ENCODE data around the gene ITGBL1.

Gene ITGBL1

DNA sequence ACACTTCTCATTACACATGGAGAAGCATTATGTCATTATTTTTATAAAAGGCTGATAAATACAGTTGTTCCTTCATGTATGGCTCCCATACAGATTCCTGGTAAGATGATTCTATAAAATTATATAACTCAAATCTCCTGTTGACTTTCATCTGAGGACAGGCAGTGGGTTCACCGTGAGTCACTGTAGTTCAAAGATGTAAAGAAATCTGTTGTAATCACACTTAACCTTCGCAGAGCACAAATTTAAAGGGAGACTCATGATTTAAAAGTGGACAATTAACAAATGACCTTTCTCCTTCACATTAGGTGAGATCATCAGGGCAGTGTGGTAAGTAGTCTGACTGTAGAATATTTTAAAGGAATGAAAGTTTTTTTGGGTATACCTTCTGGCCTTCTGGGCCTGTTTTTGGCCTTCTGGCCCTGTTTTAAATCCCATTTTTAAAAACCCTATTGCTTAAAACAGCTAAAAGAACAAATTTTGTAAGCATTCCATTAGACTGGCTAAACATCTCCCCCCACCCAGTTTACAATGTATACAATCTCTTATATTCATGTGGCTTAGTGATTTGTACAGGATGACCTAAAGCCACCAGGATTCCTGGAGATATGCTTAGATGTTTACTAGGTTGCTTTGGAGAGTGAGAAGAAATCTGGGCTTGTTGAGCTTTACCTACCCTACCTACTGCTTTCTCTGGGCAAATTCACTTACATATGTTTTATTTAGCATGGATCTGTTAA is 171.2 kb downstream of the ITGBL1 start:
- H3K4me3 ChIP-seq (ENCODE audit: low read length): no peak overlapping the region
- H3K36me3 ChIP-seq (ENCODE audit: insufficient read depth, low read depth, low read length): no peaks in the 10 kb centered on the region
- H3K27ac ChIP-seq (ENCODE audit: low read length): no peak overlapping the region
- no peaks in the 10 kb centered on the region for H3K27me3 ChIP-seq (ENCODE audit: insufficient read depth, low read length)
- H3K4me1 ChIP-seq (ENCODE audit: insufficient read depth, low read length): peaks cover 20% of the 10 kb centered on the region; the same call in 1 of the 2 replicates
- H3K9ac ChIP-seq (ENCODE audit: low read depth, low read length): no peak overlapping the region
- H3K9me3 ChIP-seq (ENCODE audit: insufficient read depth, low read depth, low read length): no peaks in the 10 kb centered on the region

DNA sequence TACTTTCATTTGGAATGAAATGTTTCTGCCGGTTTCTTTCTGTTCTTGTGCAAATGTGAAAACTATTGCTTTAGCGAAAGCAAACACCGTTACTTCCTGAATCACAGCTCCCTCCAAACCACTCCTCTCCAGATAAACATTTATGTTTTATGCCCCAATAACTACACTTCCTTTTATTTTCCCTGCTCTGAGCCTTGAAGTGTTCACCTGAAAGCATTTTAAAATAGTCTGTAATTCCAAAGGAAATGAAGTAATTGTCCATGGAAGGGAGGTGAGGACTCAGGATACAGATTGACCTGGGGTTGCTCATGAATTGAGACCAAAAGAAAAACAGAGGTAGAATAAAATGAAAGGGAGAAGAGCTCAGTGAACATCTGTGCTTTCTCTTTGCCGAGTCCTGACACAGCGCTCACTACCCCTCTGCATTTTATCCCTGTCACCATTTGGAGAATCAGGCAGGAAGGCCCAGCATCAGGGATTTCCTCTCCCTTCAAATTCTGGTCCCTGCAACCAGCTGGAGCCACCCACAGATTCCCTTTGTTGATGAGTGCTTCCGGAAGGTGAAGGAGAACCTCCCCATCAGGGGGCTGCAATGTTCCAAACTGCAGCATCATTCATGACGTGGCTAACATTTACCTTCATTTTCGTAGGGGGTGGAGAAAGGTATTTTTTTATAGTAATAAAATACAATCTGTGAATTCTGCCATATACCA is 171.9 kb downstream of the ITGBL1 start:
- Histone ChIP-seq H3K36me3 (ENCODE audit: insufficient read depth, low read depth, low read length) (no peaks in the 10 kb centered on the region), H3K27ac (ENCODE audit: low read length) (no peak overlapping the region), H3K4me3 (ENCODE audit: low read length) (no peak overlapping the region), H3K9ac (ENCODE audit: low read depth, low read length) (no peak overlapping the region), H3K4me1 (ENCODE audit: insufficient read depth, low read length) (peaks cover 20% of the 10 kb centered on the region; the same call in 1 of the 2 replicates), H3K9me3 (ENCODE audit: insufficient read depth, low read depth, low read length) (no peaks in the 10 kb centered on the region), H3K27me3 (ENCODE audit: insufficient read depth, low read length) (no peaks in the 10 kb centered on the region)

DNA sequence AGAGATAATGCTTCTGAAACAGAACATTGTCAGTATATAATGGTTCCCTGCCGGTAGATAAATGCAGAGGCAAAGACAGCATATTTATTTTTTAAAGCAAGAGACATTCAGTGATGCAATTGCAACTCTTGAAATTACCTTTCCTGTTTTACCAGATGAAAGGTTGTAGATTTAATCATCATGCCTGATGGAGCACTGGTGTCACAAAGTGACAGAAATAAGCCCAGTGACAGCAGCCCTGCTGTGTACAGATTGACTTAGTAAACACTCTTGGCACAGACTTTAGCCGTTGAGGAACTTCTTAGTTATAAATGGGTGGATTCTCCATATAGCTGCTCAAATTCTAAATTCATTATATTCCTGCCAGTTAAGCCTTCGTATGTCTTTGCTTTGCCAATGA is 172.5 kb downstream of the ITGBL1 start:
- H3K27ac ChIP-seq (ENCODE audit: low read length): no peak overlapping the region
- H3K4me3 ChIP-seq (ENCODE audit: low read length): no peak overlapping the region

DNA sequence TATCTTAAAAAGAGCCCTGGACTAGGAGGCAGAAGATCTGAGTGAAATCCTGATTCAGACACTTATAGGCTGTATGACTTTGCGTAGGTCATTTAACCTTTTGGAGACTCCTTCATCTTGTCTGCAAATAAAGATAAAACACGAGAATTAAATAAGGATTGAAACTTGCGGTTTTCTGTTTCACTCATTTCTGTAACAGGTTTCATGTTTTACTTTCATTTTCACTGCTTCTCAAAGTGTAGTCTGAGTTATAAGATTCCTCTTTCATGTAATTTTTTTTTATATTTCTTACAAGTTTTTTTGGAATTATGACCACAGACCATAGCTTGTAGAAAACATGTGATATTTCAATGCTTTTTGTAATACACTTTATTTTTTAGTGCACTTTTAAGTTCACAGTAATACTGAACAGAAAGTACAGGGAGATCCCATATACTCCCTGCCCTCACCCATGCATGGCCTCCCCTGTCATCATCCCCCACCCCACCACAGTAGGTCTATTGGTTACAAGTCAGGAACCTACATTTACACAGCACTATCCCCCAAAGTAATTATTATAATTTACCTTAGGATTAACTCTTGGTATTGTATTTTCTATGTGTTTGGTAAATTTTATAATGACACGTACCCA is 174.6 kb downstream of the ITGBL1 start:
- no peaks in the 10 kb centered on the region for H3K27me3 ChIP-seq (ENCODE audit: insufficient read depth, low read length)
- H3K27ac ChIP-seq (ENCODE audit: low read length): no peak overlapping the region
- no peak overlapping the region for H3K4me3 ChIP-seq (ENCODE audit: low read length)
- no peak overlapping the region for H3K9ac ChIP-seq (ENCODE audit: low read depth, low read length)
- no peaks in the 10 kb centered on the region for H3K9me3 ChIP-seq (ENCODE audit: insufficient read depth, low read depth, low read length)
- no peaks in the 10 kb centered on the region for H3K36me3 ChIP-seq (ENCODE audit: insufficient read depth, low read depth, low read length)
- peaks cover 9% of the 10 kb centered on the region; the same call in 1 of the 2 replicates for H3K4me1 ChIP-seq (ENCODE audit: insufficient read depth, low read length)

More for the DNA sequence above, 172.5 kb downstream of the ITGBL1 start:
- Histone ChIP-seq H3K27me3 (ENCODE audit: insufficient read depth, low read length) (no peaks in the 10 kb centered on the region), H3K9me3 (ENCODE audit: insufficient read depth, low read depth, low read length) (no peaks in the 10 kb centered on the region), H3K4me1 (ENCODE audit: insufficient read depth, low read length) (peaks cover 20% of the 10 kb centered on the region; the same call in 1 of the 2 replicates), H3K9ac (ENCODE audit: low read depth, low read length) (no peak overlapping the region), H3K36me3 (ENCODE audit: insufficient read depth, low read depth, low read length) (no peaks in the 10 kb centered on the region)

DNA sequence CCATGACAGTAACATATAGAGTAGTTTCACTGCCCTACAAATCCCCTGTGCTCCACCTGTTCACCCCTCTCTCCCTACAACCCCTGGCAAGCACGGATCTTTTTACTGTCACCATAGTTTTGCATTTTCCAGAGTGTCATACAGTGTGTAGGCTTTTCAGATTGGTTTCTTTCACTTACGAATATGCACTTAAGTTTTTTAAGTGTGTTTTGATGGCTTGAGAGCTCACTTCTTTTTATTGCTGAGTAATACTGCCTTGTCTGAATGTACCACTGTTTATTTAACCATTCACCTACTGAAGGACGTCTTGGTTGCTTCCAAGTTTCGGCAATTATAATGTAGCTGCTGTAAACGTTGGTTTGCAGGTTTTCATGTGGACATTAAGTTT is 175.1 kb downstream of the ITGBL1 start:
- H3K27ac ChIP-seq (ENCODE audit: low read length): no peak overlapping the region
- no peak overlapping the region for H3K4me3 ChIP-seq (ENCODE audit: low read length)
- no peaks in the 10 kb centered on the region for H3K27me3 ChIP-seq (ENCODE audit: insufficient read depth, low read length)
- no peak overlapping the region for H3K9ac ChIP-seq (ENCODE audit: low read depth, low read length)
- peaks cover 9% of the 10 kb centered on the region; the same call in 1 of the 2 replicates for H3K4me1 ChIP-seq (ENCODE audit: insufficient read depth, low read length)
- no peaks in the 10 kb centered on the region for H3K36me3 ChIP-seq (ENCODE audit: insufficient read depth, low read depth, low read length)
- no peaks in the 10 kb centered on the region for H3K9me3 ChIP-seq (ENCODE audit: insufficient read depth, low read depth, low read length)

DNA sequence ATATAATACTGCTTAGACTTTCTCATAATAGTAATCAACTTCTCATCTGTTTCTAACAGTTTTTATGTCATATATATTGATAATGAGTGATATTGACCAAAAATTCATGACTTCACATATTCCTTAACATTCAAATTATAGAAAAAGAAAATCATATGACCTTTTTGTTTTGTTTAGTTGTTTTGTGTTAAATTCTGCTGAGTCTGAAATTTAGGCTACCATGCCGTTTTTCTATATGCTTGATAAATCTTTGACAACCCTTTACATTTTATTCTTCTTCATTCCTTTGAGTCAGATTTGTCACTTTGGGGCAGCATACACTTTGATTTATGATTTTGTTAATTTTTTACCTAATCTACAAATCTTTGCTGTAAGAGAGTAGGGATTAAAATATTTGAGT is 176.4 kb downstream of the ITGBL1 start:
- no peak overlapping the region for H3K9ac ChIP-seq (ENCODE audit: low read depth, low read length)
- no peaks in the 10 kb centered on the region for H3K36me3 ChIP-seq (ENCODE audit: insufficient read depth, low read depth, low read length)
- H3K27ac ChIP-seq (ENCODE audit: low read length): no peak overlapping the region
- H3K4me3 ChIP-seq (ENCODE audit: low read length): no peak overlapping the region
- no peaks in the 10 kb centered on the region for H3K27me3 ChIP-seq (ENCODE audit: insufficient read depth, low read length)
- H3K9me3 ChIP-seq (ENCODE audit: insufficient read depth, low read depth, low read length): no peaks in the 10 kb centered on the region
- peaks cover 5% of the 10 kb centered on the region; the same call in 1 of the 2 replicates for H3K4me1 ChIP-seq (ENCODE audit: insufficient read depth, low read length)

DNA sequence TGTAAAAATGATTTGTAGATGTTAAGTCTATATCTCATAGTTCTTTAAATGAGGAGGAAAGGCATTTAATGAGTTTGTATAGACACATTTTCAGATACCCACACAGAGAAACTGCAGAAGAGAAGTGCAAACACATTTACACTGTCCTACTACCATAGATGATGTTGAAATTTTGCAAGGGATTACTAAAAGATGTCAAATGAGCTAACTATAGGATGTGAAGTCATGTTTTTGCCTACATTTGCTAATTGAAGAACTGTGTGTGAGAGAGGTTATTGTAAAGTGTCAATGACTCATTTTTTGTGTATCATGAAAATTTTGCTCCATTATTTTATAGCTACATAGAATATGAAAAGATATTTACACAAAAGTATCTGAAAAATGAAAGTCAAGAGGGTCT is 178.9 kb downstream of the ITGBL1 start:
- no peak overlapping the region for H3K9ac ChIP-seq (ENCODE audit: low read depth, low read length)
- H3K4me1 ChIP-seq (ENCODE audit: insufficient read depth, low read length): no peaks in the 10 kb centered on the region
- H3K4me3 ChIP-seq (ENCODE audit: low read length): no peak overlapping the region
- H3K9me3 ChIP-seq (ENCODE audit: insufficient read depth, low read depth, low read length): no peaks in the 10 kb centered on the region
- H3K27me3 ChIP-seq (ENCODE audit: insufficient read depth, low read length): no peaks in the 10 kb centered on the region
- H3K36me3 ChIP-seq (ENCODE audit: insufficient read depth, low read depth, low read length): no peaks in the 10 kb centered on the region
- H3K27ac ChIP-seq (ENCODE audit: low read length): no peak overlapping the region

DNA sequence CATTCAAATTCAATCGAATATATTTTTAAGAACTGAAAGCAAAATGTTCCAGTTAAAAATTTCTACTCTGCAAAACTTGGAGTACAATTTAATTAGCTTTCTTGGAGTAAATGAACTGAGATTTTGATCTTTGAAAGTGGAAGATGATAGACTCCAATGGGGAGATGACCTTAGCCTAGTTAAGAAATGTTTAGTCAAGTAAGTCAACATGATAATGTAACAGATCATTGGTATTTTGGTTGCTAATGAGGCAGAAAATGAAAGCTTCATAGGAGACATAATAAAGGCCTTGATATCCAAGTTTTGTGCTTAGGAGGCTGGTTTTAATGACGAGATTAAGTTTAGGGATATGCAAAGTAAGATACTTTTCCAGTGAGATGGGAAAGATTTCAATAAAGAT is 181.7 kb downstream of the ITGBL1 start:
- Histone ChIP-seq H3K27ac (ENCODE audit: low read length) (no peak overlapping the region), H3K4me3 (ENCODE audit: low read length) (no peak overlapping the region), H3K27me3 (ENCODE audit: insufficient read depth, low read length) (no peaks in the 10 kb centered on the region), H3K36me3 (ENCODE audit: insufficient read depth, low read depth, low read length) (no peaks in the 10 kb centered on the region), H3K9ac (ENCODE audit: low read depth, low read length) (no peak overlapping the region), H3K4me1 (ENCODE audit: insufficient read depth, low read length) (no peaks in the 10 kb centered on the region), H3K9me3 (ENCODE audit: insufficient read depth, low read depth, low read length) (no peaks in the 10 kb centered on the region)

DNA sequence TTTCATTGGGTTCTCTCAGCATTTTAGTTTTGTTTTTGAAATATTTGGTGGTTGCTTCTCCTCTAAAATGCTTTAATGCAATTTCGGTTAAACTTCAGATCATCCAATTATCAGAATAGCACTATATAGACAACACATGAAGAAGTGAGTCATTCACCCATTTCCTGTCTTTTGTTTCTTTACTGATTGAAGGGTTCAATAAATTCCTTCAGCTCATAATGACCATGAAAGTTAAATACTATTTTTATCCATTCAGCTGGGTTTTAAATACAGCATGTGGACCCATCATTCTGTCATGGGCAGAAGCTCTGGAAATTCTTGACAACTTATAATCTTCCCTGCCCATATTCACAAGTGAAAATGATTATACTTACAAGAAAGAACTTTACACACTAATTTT is 187.2 kb downstream of the ITGBL1 start:
- no peak overlapping the region for H3K4me3 ChIP-seq (ENCODE audit: low read length)
- no peaks in the 10 kb centered on the region for H3K9me3 ChIP-seq (ENCODE audit: insufficient read depth, low read depth, low read length)
- no peaks in the 10 kb centered on the region for H3K36me3 ChIP-seq (ENCODE audit: insufficient read depth, low read depth, low read length)
- no peaks in the 10 kb centered on the region for H3K27me3 ChIP-seq (ENCODE audit: insufficient read depth, low read length)
- 0 out of 2 replicates have a peak, but pooled peaks cover 2% of the 10 kb centered on the region for H3K4me1 ChIP-seq (ENCODE audit: insufficient read depth, low read length)
- H3K9ac ChIP-seq (ENCODE audit: low read depth, low read length): no peak overlapping the region
- H3K27ac ChIP-seq (ENCODE audit: low read length): no peak overlapping the region

DNA sequence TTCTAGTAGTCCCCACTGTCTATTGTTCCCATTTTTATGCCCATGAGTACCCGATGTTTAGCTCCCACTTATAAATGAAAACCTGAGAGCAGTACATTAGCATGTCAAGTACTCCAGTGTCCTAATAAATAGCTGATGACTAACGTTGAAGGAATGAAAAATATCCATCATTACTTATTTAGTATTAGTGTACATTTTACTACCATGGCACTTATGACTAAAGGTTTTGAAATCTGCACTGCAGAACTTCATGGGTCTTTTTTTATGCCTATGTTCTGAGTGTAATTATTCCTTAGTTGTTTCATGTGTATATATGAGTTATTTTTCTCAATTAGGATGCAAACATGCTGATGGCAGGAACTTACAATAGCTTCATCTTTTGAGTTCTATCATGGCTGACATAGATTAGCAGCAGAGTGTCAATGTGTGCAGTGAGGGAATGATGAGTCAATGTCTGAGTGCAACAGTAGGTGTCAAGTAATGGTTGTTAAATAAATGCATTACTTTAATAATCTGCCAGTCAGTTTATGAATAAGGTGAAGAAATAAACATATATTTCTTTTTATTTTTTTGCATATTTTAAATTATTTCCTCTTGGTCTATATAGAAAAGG is 188.4 kb downstream of the ITGBL1 start:
- Histone ChIP-seq H3K4me1 (ENCODE audit: insufficient read depth, low read length) (0 out of 2 replicates have a peak, but pooled peaks cover 2% of the 10 kb centered on the region), H3K27me3 (ENCODE audit: insufficient read depth, low read length) (no peaks in the 10 kb centered on the region), H3K36me3 (ENCODE audit: insufficient read depth, low read depth, low read length) (no peaks in the 10 kb centered on the region), H3K9ac (ENCODE audit: low read depth, low read length) (no peak overlapping the region), H3K9me3 (ENCODE audit: insufficient read depth, low read depth, low read length) (no peaks in the 10 kb centered on the region), H3K4me3 (ENCODE audit: low read length) (no peak overlapping the region), H3K27ac (ENCODE audit: low read length) (no peak overlapping the region)

DNA sequence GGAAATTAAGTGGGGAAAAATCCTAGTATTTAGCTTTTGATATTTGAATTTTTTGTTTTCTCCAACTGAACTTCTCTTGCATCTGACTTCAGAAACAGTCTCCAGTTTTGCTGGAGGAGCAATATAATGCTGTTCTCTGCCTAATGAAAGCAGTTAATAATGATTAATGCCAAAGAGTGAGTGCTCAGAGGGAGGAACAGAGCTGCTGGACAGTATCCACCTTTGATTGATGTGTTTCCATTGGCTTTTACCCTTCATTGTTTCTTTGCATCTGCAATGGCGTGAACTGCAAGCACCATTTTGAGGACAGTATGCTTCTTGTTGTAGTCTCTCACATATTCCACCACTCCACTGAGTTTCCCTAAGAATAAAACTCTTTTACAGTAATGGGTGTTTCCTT is 193.4 kb downstream of the ITGBL1 start:
- H3K4me3 ChIP-seq (ENCODE audit: low read length): no peak overlapping the region
- H3K9me3 ChIP-seq (ENCODE audit: insufficient read depth, low read depth, low read length): no peaks in the 10 kb centered on the region
- no peak overlapping the region for H3K9ac ChIP-seq (ENCODE audit: low read depth, low read length)
- no peaks in the 10 kb centered on the region for H3K27me3 ChIP-seq (ENCODE audit: insufficient read depth, low read length)
- H3K27ac ChIP-seq (ENCODE audit: low read length): no peak overlapping the region
- H3K36me3 ChIP-seq (ENCODE audit: insufficient read depth, low read depth, low read length): no peaks in the 10 kb centered on the region
- no peaks in the 10 kb centered on the region for H3K4me1 ChIP-seq (ENCODE audit: insufficient read depth, low read length)

All from iPS-20b (cell line).